ENCODE measurements around the gene RDH13. TPM values are rescaled to one million over a fixed set of nuclear protein-coding genes. Genes with fewer than 3 reads are reported as not detected.

The RDH13 gene
- total and polyA plus RNA-seq, 4 experiments from 2014 or later, result 3.3 to 27.4 (median 19.8) TPM

- H3K27me3 ChIP-seq (ENCODE audit: insufficient read depth, low read length), result no peaks in the 10 kb centered on the region
- no peak for DNase-seq
- H3K27ac ChIP-seq (ENCODE audit: low read depth, low read length), result no peak overlapping the region
- H3K4me3 ChIP-seq (ENCODE audit: low read length in 2 of 2), result no peak overlapping the region
- H3K27ac Mint-ChIP-seq, result no peak overlapping the region
- H3K4me3 Mint-ChIP-seq, result no peak overlapping the region
- H3K9me3 Mint-ChIP-seq, result no peaks in the 10 kb centered on the region
- POLR2A ChIA-PET (ENCODE audit: partially characterized antibody), result interaction anchor here (1.1 kb wide), 1 partner anchor 11 kb away, joined by 3 read pairs; no protein-coding TSS in a partner anchor
- H3K9me3 ChIP-seq (ENCODE audit: control insufficient read depth in 1 of 2, low read length in 2 of 2), result no peaks in the 10 kb centered on the region
- H3K36me3 ChIP-seq (ENCODE audit: insufficient read depth, low read length), result peaks cover 38% of the 10 kb centered on the region
- H3K4me1 ChIP-seq (ENCODE audit: insufficient read depth, low read length), result no peaks in the 10 kb centered on the region
- no peaks in the 10 kb centered on the region for H3K4me1 Mint-ChIP-seq
- peaks cover 31 to 55% of the 10 kb centered on the region in 2 donors for H3K36me3 Mint-ChIP-seq
- CTCF ChIA-PET (ENCODE audit: partially characterized antibody), result interaction anchor here (0.6 kb wide), 1 partner anchor 39 kb away, joined by 3 read pairs; no protein-coding TSS in a partner anchor
- no peaks in the 10 kb centered on the region for H3K27me3 Mint-ChIP-seq
- intact Hi-C loops (cut with micrococcal nuclease), result no loop called here
Observed at GRCh38 chr19:55050749-55051532, 12.0 kb downstream of the RDH13 start.

- no peak for DNase-seq
- no peak overlapping the region for H3K4me3 ChIP-seq (ENCODE audit: low read length in 2 of 2)
- H3K4me1 Mint-ChIP-seq, result no peaks in the 10 kb centered on the region
- no peaks in the 10 kb centered on the region for H3K9me3 Mint-ChIP-seq
- no peaks in the 10 kb centered on the region for H3K4me1 ChIP-seq (ENCODE audit: insufficient read depth, low read length)
- H3K27ac Mint-ChIP-seq, result no peak overlapping the region
- no peak overlapping the region for H3K4me3 Mint-ChIP-seq
- no peaks in the 10 kb centered on the region for H3K9me3 ChIP-seq (ENCODE audit: control insufficient read depth in 1 of 2, low read length in 2 of 2)
- no peaks in the 10 kb centered on the region for H3K27me3 Mint-ChIP-seq
- ChIA-PET POLR2A (ENCODE audit: partially characterized antibody) (no interaction called here), CTCF (ENCODE audit: partially characterized antibody) (no interaction called here)
- H3K36me3 Mint-ChIP-seq, result peaks cover 25 to 52% of the 10 kb centered on the region in 2 donors
- peaks cover 42% of the 10 kb centered on the region for H3K36me3 ChIP-seq (ENCODE audit: insufficient read depth, low read length)
- intact Hi-C loops (cut with micrococcal nuclease), result no loop called here
- no peak overlapping the region for H3K27ac ChIP-seq (ENCODE audit: low read depth, low read length)
- H3K27me3 ChIP-seq (ENCODE audit: insufficient read depth, low read length), result no peaks in the 10 kb centered on the region
Observed at GRCh38 chr19:55048446-55048845, 14.5 kb downstream of the RDH13 start.

DNA sequence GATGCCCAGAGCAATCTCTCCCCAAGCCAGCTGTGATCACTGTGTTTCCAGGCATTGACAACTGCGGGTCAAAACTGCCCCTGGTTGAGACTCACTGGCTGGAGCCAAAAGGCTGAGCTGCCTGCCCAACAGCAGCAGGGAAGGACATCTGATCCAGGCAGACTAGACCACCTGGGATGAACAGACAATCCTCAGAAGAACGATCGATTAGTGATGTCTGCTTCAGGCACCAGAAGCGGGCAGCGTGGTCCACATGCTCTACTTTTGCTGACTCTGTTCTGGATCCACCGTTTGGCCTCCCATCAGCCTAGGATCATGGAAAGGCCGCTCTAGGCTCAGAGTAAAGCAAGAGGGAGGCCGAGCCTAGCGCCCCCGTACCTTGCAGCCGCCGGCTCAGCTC, 15.0 kb downstream of the RDH13 start:
- no peak overlapping the region for H3K27ac ChIP-seq (ENCODE audit: low read depth, low read length)
- POLR2A ChIA-PET (ENCODE audit: partially characterized antibody), result no interaction called here
- intact Hi-C loops (cut with micrococcal nuclease), result no loop called here
- H3K27ac Mint-ChIP-seq, result peak overlapping the region in 1 of 7 donors; percentile 46
- no peaks in the 10 kb centered on the region for H3K9me3 ChIP-seq (ENCODE audit: control insufficient read depth in 1 of 2, low read length in 2 of 2)
- DNase-seq, result no peak
- no peaks in the 10 kb centered on the region for H3K9me3 Mint-ChIP-seq
- no peaks in the 10 kb centered on the region for H3K4me1 ChIP-seq (ENCODE audit: insufficient read depth, low read length)
- peaks cover 0 to 1% (median 0%) of the 10 kb centered on the region in 4 donors for H3K4me1 Mint-ChIP-seq
- no peak overlapping the region for H3K4me3 Mint-ChIP-seq
- no peak overlapping the region for H3K4me3 ChIP-seq (ENCODE audit: low read length in 2 of 2)
- no peaks in the 10 kb centered on the region for H3K27me3 ChIP-seq (ENCODE audit: insufficient read depth, low read length)
- no peaks in the 10 kb centered on the region for H3K27me3 Mint-ChIP-seq
- CTCF ChIA-PET (ENCODE audit: partially characterized antibody), result no interaction called here
- H3K36me3 Mint-ChIP-seq, result peaks cover 22 to 50% of the 10 kb centered on the region in 2 donors
- H3K36me3 ChIP-seq (ENCODE audit: insufficient read depth, low read length), result peaks cover 42% of the 10 kb centered on the region

- POLR2A ChIA-PET (ENCODE audit: partially characterized antibody), result no interaction called here
Observed at GRCh38 chr19:55046975-55047622, 15.8 kb downstream of the RDH13 start.

DNA sequence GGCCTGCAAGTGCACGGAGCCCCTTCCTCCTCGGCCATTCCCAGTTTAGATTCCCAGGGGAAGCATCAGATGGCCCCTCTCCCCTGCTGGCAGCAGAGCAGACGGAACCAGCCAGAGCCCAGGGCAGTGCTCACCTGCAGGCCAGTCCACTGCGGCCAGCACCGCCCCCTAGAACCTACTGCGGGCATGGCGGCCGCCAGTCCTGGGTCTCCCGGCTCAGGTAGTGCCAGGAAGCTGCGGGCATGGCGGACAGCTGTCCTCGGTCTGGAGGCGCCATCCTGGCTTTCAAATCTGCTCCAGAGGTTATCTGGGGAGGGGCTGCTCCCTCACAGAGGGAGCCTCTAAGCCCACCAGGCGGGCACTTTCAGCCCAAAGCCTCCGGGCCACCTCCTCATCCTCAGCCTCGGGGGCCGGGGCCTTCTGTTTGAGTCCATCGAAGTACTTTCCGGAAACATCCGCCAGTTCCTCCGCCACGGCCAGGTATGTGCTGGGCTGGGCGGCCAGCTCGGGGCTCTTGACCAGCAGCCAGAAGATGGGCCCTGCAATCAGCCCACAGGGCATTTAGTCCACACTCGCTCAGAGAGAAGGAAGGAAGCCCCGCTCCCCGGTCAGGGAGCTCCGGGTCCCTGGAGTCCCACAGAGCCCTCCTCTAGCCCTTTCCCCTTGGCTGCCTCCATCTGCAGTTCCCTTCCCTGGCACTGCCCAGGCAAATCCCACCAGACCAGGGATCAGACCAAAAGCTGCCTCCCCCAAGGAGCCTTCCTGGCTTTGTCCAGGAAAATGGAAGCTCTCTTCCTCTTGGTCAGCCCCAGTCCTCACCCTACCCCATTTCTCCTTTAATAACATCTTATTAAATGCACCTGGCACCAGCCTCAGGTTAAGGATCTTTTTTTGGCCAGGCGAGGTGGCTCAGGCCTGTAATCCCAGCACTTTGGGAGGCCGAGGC, 17.9 kb downstream of the RDH13 start:
- H3K27me3 Mint-ChIP-seq, result no peaks in the 10 kb centered on the region
- no peak overlapping the region for H3K4me3 Mint-ChIP-seq
- Histone ChIP-seq H3K4me1 (ENCODE audit: insufficient read depth, low read length) (peaks cover 17% of the 10 kb centered on the region), H3K9me3 (ENCODE audit: control insufficient read depth in 1 of 2, low read length in 2 of 2) (no peaks in the 10 kb centered on the region), H3K36me3 (ENCODE audit: insufficient read depth, low read length) (peaks cover 39% of the 10 kb centered on the region), H3K27ac (ENCODE audit: low read depth, low read length) (no peak overlapping the region), H3K4me3 (ENCODE audit: low read length in 2 of 2) (no peak overlapping the region), H3K27me3 (ENCODE audit: insufficient read depth, low read length) (no peaks in the 10 kb centered on the region)
- POLR2A ChIA-PET (ENCODE audit: partially characterized antibody), result no interaction called here
- H3K4me1 Mint-ChIP-seq, result peaks cover 14 to 25% (median 17%) of the 10 kb centered on the region in 4 donors
- no peak for DNase-seq
- intact Hi-C loops (cut with micrococcal nuclease), result no loop called here
- CTCF ChIA-PET (ENCODE audit: partially characterized antibody), result no interaction called here
- H3K27ac Mint-ChIP-seq, result peak overlapping the region in 1 of 7 donors; percentile 9
- peaks cover 10 to 42% of the 10 kb centered on the region in 2 donors for H3K36me3 Mint-ChIP-seq
- H3K9me3 Mint-ChIP-seq, result no peaks in the 10 kb centered on the region

More at GRCh38 chr19:55046975-55047622, 15.8 kb downstream of the RDH13 start:
- no peak overlapping the region for H3K27ac ChIP-seq (ENCODE audit: low read depth, low read length)
- H3K4me3 Mint-ChIP-seq, result no peak overlapping the region
- intact Hi-C loops (cut with micrococcal nuclease), result no loop called here
- H3K4me1 Mint-ChIP-seq, result peaks cover 6 to 10% (median 7%) of the 10 kb centered on the region in 4 donors
- H3K36me3 Mint-ChIP-seq, result peaks cover 18 to 50% of the 10 kb centered on the region in 2 donors
- peaks cover 42% of the 10 kb centered on the region for H3K36me3 ChIP-seq (ENCODE audit: insufficient read depth, low read length)
- no peak for DNase-seq
- H3K27me3 ChIP-seq (ENCODE audit: insufficient read depth, low read length), result no peaks in the 10 kb centered on the region
- CTCF ChIA-PET (ENCODE audit: partially characterized antibody), result no interaction called here
- no peaks in the 10 kb centered on the region for H3K9me3 ChIP-seq (ENCODE audit: control insufficient read depth in 1 of 2, low read length in 2 of 2)
- H3K9me3 Mint-ChIP-seq, result no peaks in the 10 kb centered on the region
- peak overlapping the region in 1 of 7 donors; percentile 46 for H3K27ac Mint-ChIP-seq
- H3K4me1 ChIP-seq (ENCODE audit: insufficient read depth, low read length), result peaks cover 8% of the 10 kb centered on the region
- no peaks in the 10 kb centered on the region for H3K27me3 Mint-ChIP-seq
- H3K4me3 ChIP-seq (ENCODE audit: low read length in 2 of 2), result no peak overlapping the region

DNA sequence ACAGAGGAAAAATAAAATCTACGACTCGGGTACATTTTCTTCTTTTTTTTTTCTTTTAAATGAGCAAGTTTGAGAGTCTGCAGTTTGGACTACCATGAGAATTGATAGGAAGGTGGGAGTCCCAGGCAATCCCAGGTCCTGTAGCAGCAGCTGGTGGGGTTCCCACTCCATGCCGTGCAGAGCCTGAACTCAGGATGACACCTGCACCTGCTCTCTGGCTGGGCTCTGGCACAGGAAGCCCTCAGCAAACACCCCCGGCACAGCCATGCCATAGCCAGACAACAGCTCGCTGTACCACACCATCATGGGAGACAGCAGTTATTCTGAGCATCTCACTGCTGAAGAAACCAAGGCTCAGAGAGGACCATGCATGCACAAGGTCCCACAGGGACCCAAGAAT, 18.7 kb downstream of the RDH13 start:
- Mint-ChIP-seq H3K27me3 (no peaks in the 10 kb centered on the region), H3K36me3 (peaks cover 14 to 44% of the 10 kb centered on the region in 2 donors), H3K27ac (peak overlapping the region in 2 of 7 donors; percentile 9 to 47), H3K9me3 (peaks cover 0 to 1% (median 0%) of the 10 kb centered on the region in 8 donors), H3K4me3 (peak overlapping the region in 1 of 8 donors; percentile 10), H3K4me1 (peaks cover 14 to 25% (median 20%) of the 10 kb centered on the region in 4 donors)
- peaks cover 39% of the 10 kb centered on the region for H3K36me3 ChIP-seq (ENCODE audit: insufficient read depth, low read length)
- H3K9me3 ChIP-seq (ENCODE audit: control insufficient read depth in 1 of 2, low read length in 2 of 2), result no peaks in the 10 kb centered on the region
- intact Hi-C loops (cut with micrococcal nuclease), result no loop called here
- ChIA-PET POLR2A (ENCODE audit: partially characterized antibody) (no interaction called here), CTCF (ENCODE audit: partially characterized antibody) (interaction anchor here (1.3 kb wide), 1 partner anchor 10 kb away, joined by 3 read pairs; no protein-coding TSS in a partner anchor)
- H3K27ac ChIP-seq (ENCODE audit: low read depth, low read length), result no peak overlapping the region
- DNase-seq, result no peak
- H3K4me1 ChIP-seq (ENCODE audit: insufficient read depth, low read length), result peaks cover 17% of the 10 kb centered on the region
- H3K27me3 ChIP-seq (ENCODE audit: insufficient read depth, low read length), result no peaks in the 10 kb centered on the region
- H3K4me3 ChIP-seq (ENCODE audit: low read length in 2 of 2), result no peak overlapping the region

Data from CD4-positive, alpha-beta memory T cell (primary cell).